OCI-LY1 (cell line): ENCODE data around the gene IRAK1.
"Not testable (repeated sequence)": the region's sequence is repeated elsewhere in the genome, so short reads cannot be mapped to it uniquely, and the experiment has no call there.

Experiments used
- H2AFZ ChIP-seq: fragments of 200-600 bp; sonication (generic), shearing (Covaris generic); 2 replicates; pipeline ENCODE4 v1.6.0; 2014; ENCODE audit warnings: antibody characterized with exemption, mild to moderate bottlenecking, low read length
- H3F3A ChIP-seq: fragments of 200-600 bp; sonication (generic), shearing (Covaris generic); 2 replicates; pipeline ENCODE4 v1.6.0; 2014; ENCODE audit warnings: mild to moderate bottlenecking, antibody characterized with exemption, low read length, moderate library complexity; ENCODE audit not compliant: insufficient read depth
- H3K27ac ChIP-seq: fragments of 200-600 bp; sonication (generic); 2 replicates; pipeline ENCODE4 v1.5.1; 2014; ENCODE audit warnings: low read length, mixed run types, mild to moderate bottlenecking, low read depth; ENCODE audit not compliant: poor library complexity, severe bottlenecking
- H3K27me3 ChIP-seq: fragments of 200-600 bp; sonication (generic); 2 replicates; pipeline ENCODE4 v1.6.0; 2014; ENCODE audit warnings: antibody characterized with exemption, mild to moderate bottlenecking, low read length, moderate library complexity; ENCODE audit not compliant: insufficient read depth
- H3K36me3 ChIP-seq: fragments of 200-600 bp; sonication (generic); 2 replicates; pipeline ENCODE4 v1.6.1; 2014; ENCODE audit warnings: mild to moderate bottlenecking, antibody characterized with exemption, low read length, moderate library complexity, mixed read lengths; ENCODE audit not compliant: insufficient read depth
- H3K4me1 ChIP-seq: fragments of 200-600 bp; sonication (generic); 2 replicates; pipeline ENCODE4 v1.5.1; 2014; ENCODE audit warnings: mild to moderate bottlenecking, low read length, moderate library complexity; ENCODE audit not compliant: insufficient read depth, severe bottlenecking
- H3K4me2 ChIP-seq: fragments of 200-600 bp; sonication (generic), shearing (Covaris generic); 2 replicates; pipeline ENCODE4 v1.6.1; 2014; ENCODE audit warnings: low read length
- H3K4me3 ChIP-seq: fragments of 200-600 bp; sonication (generic); 2 replicates; pipeline ENCODE4 v1.5.1; 2014; ENCODE audit warnings: low read length, low read depth, mild to moderate bottlenecking, mixed read lengths; ENCODE audit not compliant: poor library complexity, severe bottlenecking
- H3K79me2 ChIP-seq: fragments of 200-600 bp; shearing (Covaris generic); 2 replicates; pipeline ENCODE4 v1.6.1; 2016; ENCODE audit warnings: mixed run types, low read length, mixed read lengths; ENCODE audit not compliant: insufficient read depth
- H3K9ac ChIP-seq: fragments of 200-600 bp; sonication (generic), shearing (Covaris generic); 2 replicates; pipeline ENCODE4 v1.6.1; 2014; ENCODE audit warnings: mild to moderate bottlenecking, low read length, mixed read lengths
- H3K9me2 ChIP-seq: fragments of 200-600 bp; sonication (generic), shearing (Covaris generic); 2 replicates; pipeline ENCODE4 v1.6.1; 2014; ENCODE audit warnings: low read depth, mild to moderate bottlenecking, low read length, mixed read lengths
- H3K9me3 ChIP-seq: fragments of 200-600 bp; shearing (Covaris generic); 2 replicates; pipeline ENCODE4 v1.6.1; 2014; ENCODE audit warnings: low read length, mixed read lengths
- H4K20me1 ChIP-seq: fragments of 200-600 bp; sonication (generic), shearing (Covaris generic); 2 replicates; pipeline ENCODE4 v1.6.0; 2016; ENCODE audit warnings: mild to moderate bottlenecking, low read length; ENCODE audit not compliant: insufficient read depth
- CTCF ChIP-seq: fragments of 200-600 bp; sonication (generic), shearing (Covaris generic); IDR thresholded peaks from 2 replicates; pipeline ENCODE4 v1.5.1; 2017; ENCODE audit warnings: mild to moderate bottlenecking, antibody characterized with exemption, low read length, moderate library complexity, mixed read lengths
- EZH2 ChIP-seq: fragments of 200-600 bp; sonication (generic), shearing (Covaris generic); IDR thresholded peaks from 2 replicates; pipeline ENCODE4 v1.8.0; 2017; ENCODE audit warnings: borderline replicate concordance, mixed run types, mild to moderate bottlenecking, antibody characterized with exemption, low read length, moderate library complexity, mixed read lengths

IRAK1 gene

GRCh38 chrX:153981771-153982533, 37.8 kb downstream of the IRAK1 start:
- H3K4me1 ChIP-seq = peaks cover 47% of the 10 kb centered on the region
- H2AFZ ChIP-seq = no peak overlapping the region
- TF ChIP-seq EZH2 (no peak), CTCF (no peak)
- H3F3A ChIP-seq = no peaks in the 10 kb centered on the region
- H3K4me2 ChIP-seq = no peak overlapping the region
- no peaks in the 10 kb centered on the region for H3K9me2 ChIP-seq
- no peaks in the 10 kb centered on the region for H3K79me2 ChIP-seq
- H3K27ac ChIP-seq = peak overlapping the region; percentile 73
- H3K9me3 ChIP-seq = no peaks in the 10 kb centered on the region
- H4K20me1 ChIP-seq = no peaks in the 10 kb centered on the region
- H3K4me3 ChIP-seq = no peak overlapping the region
- H3K9ac ChIP-seq = no peak overlapping the region
- no peaks in the 10 kb centered on the region for H3K36me3 ChIP-seq
- no peaks in the 10 kb centered on the region for H3K27me3 ChIP-seq

- H3K27me3 ChIP-seq = no peaks in the 10 kb centered on the region
- no peaks in the 10 kb centered on the region for H4K20me1 ChIP-seq
- no peak overlapping the region for H2AFZ ChIP-seq
- no peaks in the 10 kb centered on the region for H3F3A ChIP-seq
- no peak overlapping the region for H3K4me3 ChIP-seq
- no peak for TF ChIP-seq EZH2
- no peak for TF ChIP-seq CTCF
- H3K9me2 ChIP-seq = no peaks in the 10 kb centered on the region
- no peaks in the 10 kb centered on the region for H3K36me3 ChIP-seq
- H3K79me2 ChIP-seq = no peaks in the 10 kb centered on the region
- no peak overlapping the region for H3K9ac ChIP-seq
- peak overlapping the region; percentile 73 for H3K27ac ChIP-seq
- no peaks in the 10 kb centered on the region for H3K9me3 ChIP-seq
- peaks cover 44% of the 10 kb centered on the region for H3K4me1 ChIP-seq
- no peak overlapping the region for H3K4me2 ChIP-seq
Measured at GRCh38 chrX:153981231-153981630, 38.5 kb downstream of the IRAK1 start.

DNA sequence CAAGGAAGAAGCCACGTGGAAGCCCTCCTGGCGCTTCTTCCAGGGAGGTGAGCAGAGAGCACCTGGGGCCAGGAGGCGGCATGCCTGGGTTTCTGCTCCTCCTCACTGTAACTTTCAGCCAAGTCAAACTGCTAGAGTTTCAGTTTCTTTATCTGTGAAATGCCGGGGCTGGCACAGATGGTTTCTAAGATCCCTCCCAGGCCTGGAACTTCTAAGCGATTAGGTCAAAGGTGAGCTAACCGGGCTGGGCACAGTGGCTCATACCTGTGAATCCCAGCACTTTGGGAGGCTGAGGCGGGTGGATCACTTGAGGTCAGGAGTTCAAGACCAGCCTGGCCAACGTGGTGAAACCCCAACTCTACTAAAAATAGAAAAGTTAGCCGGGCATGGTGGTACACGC, 39.3 kb downstream of the IRAK1 start:
- not testable (repeated sequence) for H2AFZ ChIP-seq, H3K36me3 ChIP-seq, H3K9ac ChIP-seq, H4K20me1 ChIP-seq, H3K79me2 ChIP-seq, H3K9me2 ChIP-seq, H3K27me3 ChIP-seq, H3K9me3 ChIP-seq, H3K4me2 ChIP-seq, H3F3A ChIP-seq, H3K4me3 ChIP-seq
- peak overlapping the region; percentile 73 for H3K27ac ChIP-seq
- H3K4me1 ChIP-seq = peaks cover 36% of the 10 kb centered on the region
